D341Med (cell line): ENCODE data around the gene FEN1.

Source experiments
- DNase-seq: peaks from one replicate; pipeline ENCODE4 v3.0.0; 2012; ENCODE audit warnings: low spot score

The FEN1 gene

DNA sequence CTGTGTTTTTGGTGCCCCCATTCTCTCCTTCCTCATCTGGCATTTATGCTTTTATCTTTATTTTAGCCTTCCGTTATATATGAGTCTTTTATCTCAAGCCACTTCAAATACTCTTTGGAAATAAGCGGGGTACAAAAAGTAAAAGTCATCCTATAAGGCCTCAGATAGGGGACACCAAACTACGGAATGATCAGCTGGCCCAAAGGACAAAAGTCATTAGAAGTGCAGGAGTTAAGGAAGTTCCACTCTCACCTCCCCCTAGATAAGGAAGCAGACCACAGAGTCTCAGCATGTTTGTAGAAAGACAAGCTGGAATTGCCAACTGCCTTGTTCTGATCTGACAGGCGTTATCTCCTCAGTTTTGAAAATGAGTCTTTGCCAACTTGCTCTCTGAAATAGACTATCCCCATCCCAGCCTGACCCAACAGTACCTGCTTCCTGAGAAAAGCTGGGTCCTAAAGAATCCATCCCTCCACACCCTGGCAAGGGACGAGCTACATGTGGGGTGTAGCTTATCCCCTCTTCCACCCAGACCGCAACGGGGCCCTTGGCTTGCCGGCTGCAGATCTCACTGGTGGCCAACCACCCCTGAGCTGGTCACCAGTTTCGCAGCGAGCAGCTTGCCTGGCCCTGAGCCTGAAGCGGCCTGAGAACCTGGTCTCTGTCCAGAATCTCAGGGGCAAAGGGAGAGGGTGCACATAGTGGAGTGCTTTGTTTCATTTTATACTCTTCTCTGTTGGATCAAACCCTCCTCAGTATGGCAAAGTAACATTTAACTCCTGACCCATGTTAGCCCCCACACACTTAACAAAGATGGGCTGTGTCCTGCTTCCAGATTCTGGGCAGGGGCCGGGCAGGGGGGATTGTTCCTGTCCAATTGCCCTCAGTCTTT, 49.2 kb downstream of the FEN1 start:
- DNase-seq, result no peak

DNA sequence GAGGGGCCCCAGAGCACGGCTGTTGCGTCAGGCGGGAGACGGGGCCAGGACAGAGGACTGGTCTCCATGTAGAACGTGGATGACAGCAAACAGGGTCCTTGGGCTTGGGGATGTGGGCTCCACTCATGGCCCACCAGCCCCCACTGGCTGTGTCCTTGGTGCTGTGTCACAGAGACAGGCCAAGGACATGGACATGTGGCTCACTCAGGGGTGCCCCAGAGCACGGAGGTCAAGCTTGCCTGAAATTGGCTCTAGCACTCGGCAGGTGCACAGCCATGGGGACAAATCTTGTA, 49.8 kb downstream of the FEN1 start:
- DNase-seq, result no peak

- peak; percentile 15 for DNase-seq
Measured at GRCh38 chr11:61844909-61845565, 52.3 kb downstream of the FEN1 start.

GRCh38 chr11:61846362-61847020, 53.8 kb downstream of the FEN1 start:
- no peak for DNase-seq
